Type B pancreatic cell (in vitro differentiated cells): ENCODE data around the gene WARS2. TPM values are rescaled to one million over a fixed set of nuclear protein-coding genes. Genes with fewer than 3 reads are reported as not detected.
A peak's percentile ranks its signal among the peaks of the same experiment; 100 is the strongest.

Experiments
- DNase-seq: peaks from one replicate; pipeline ENCODE4 v3.0.0; 2021; ENCODE audit warnings: mixed read lengths; ENCODE audit not compliant: unreplicated experiment; ENCODE audit errors: extremely low spot score
- H3K27ac Mint-ChIP-seq: 2 replicates; pipeline ENCODE4 v1.8.0; 2021; ENCODE audit warnings: mild to moderate bottlenecking, mixed read lengths
- H3K27me3 Mint-ChIP-seq: 2 replicates; pipeline ENCODE4 v1.8.0; 2021; ENCODE audit warnings: mixed read lengths
- H3K36me3 Mint-ChIP-seq: 2 replicates; pipeline ENCODE4 v1.8.0; 2021; ENCODE audit warnings: mixed read lengths
- H3K4me1 Mint-ChIP-seq: one replicate; pipeline ENCODE4 v1.8.0; 2021; ENCODE audit warnings: mixed read lengths; ENCODE audit not compliant: unreplicated experiment
- H3K4me3 Mint-ChIP-seq: 2 replicates; pipeline ENCODE4 v1.8.0; 2021; ENCODE audit warnings: mild to moderate bottlenecking, mixed read lengths
- H3K9me3 Mint-ChIP-seq: 2 replicates; pipeline ENCODE4 v1.8.0; 2021; ENCODE audit warnings: mixed read lengths
- total RNA-seq: library from RNA; stranded (reverse); gene quantifications from 2 replicates; pipeline ENCODE4 v1.2.1, GENCODE V29; 2021; ENCODE audit warnings: low replicate concordance
- TF ChIP-seq, protein P1 (sequence below): fragments of 200-600 bp; sonication (generic); conservative IDR thresholded peaks from 2 replicates; pipeline ENCODE4 v1.5.0; 2021; ENCODE audit warnings: antibody characterized with exemption, mild to moderate bottlenecking

Gene WARS2
- total RNA-seq, 1 donor from 2014 or later = 13.8 TPM

DNA sequence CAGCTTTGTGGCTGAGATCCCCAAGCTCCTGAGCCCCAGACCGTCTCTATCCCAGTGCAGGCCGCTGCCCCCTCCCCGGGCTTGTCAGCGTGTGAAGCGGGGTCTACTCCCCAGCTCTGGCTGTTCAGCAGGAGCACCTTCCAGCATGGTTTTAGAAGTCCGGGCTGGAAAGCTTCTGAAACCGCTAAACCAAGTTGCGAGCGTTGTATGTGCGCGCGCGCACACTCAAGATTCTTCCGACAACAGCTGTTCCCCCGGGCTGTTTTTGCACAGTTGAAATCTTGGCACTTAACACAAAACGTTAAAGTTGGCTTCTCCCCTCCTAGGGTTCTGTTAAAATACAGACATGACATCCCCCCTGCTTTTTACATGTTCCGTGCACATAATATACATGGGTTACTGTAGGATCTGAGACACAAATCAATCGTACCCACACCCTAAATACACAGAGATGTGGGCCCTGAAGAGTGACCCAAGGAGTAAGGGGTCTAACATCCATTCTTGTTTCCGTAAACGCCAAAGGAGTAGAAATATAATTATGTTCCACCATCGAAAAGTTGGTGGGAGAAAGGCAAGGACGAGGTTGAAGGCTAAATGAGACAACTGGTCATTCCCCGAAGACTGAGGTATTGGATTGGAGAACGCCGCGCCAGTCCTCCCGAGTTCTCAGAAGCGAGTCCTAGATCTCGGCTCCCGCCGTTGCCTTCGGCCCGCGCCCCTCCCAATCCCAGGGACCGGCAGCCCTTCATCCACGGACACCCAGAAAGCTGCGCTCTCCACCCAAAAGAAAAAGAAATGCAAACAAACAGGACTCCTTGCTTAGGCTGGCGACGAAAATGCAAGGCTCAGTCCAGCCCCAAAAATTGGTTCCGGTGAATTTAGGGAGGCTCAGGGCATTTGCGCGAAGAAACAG, 153.6 kb downstream of the WARS2 start:
- no peak for DNase-seq
- H3K36me3 Mint-ChIP-seq = peaks cover 9% of the 10 kb centered on the region
- H3K9me3 Mint-ChIP-seq = no peaks in the 10 kb centered on the region
- peak overlapping the region; percentile 85 for H3K4me3 Mint-ChIP-seq
- TF ChIP-seq, protein P1, sequence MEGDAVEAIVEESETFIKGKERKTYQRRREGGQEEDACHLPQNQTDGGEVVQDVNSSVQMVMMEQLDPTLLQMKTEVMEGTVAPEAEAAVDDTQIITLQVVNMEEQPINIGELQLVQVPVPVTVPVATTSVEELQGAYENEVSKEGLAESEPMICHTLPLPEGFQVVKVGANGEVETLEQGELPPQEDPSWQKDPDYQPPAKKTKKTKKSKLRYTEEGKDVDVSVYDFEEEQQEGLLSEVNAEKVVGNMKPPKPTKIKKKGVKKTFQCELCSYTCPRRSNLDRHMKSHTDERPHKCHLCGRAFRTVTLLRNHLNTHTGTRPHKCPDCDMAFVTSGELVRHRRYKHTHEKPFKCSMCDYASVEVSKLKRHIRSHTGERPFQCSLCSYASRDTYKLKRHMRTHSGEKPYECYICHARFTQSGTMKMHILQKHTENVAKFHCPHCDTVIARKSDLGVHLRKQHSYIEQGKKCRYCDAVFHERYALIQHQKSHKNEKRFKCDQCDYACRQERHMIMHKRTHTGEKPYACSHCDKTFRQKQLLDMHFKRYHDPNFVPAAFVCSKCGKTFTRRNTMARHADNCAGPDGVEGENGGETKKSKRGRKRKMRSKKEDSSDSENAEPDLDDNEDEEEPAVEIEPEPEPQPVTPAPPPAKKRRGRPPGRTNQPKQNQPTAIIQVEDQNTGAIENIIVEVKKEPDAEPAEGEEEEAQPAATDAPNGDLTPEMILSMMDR = no peak
- peaks cover 100% of the 10 kb centered on the region for H3K27me3 Mint-ChIP-seq
- peak overlapping the region; percentile 1 for H3K27ac Mint-ChIP-seq
- H3K4me1 Mint-ChIP-seq = peaks cover 24% of the 10 kb centered on the region

DNA sequence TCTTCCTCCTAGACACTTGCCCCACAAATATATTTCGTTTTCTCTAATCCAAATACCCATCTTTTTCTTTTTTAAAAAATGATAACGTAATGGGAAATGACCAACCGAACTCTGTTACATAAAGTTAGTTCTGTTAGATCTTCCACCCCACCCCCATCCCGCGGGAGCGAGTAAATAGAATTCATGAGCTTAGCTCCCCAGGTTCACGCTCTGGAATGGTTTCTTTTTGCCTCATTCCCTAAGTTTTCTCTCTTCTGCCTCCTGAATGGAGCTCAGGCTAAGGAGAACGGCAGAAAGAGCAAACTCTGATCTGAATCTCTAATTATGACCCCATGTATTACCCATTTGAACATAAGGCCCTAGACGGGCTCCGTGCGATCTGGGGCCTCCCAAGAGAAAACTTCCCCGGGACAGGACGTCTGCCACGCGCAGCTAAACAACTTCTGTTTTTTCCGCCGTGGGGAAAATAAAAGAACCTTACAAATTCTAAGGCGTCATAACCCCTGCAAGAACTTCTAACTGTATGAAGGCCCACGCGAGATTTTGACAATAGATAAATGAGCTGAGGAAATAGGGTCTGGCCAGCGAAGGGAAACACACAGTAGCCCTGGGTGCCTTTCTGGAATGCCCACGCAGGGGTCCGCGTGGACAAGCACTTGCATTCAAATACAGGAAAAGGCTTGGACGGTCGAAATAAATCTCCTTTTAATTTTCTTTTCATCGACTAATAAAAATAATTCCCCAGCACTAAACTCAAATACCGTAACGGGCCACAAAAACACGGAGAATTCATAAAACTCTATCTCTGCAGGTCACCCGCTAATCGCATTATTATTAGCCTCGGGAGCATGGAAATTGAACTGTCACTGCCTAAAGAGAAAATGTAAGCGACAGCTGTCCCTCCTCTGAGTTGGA, 154.6 kb downstream of the WARS2 start:
- H3K4me3 Mint-ChIP-seq = peak overlapping the region; percentile 85
- peaks cover 9% of the 10 kb centered on the region for H3K36me3 Mint-ChIP-seq
- no peaks in the 10 kb centered on the region for H3K9me3 Mint-ChIP-seq
- TF ChIP-seq, protein P1 = no peak
- DNase-seq = no peak
- peak overlapping the region; percentile 68 for H3K27ac Mint-ChIP-seq
- peaks cover 100% of the 10 kb centered on the region for H3K27me3 Mint-ChIP-seq
- H3K4me1 Mint-ChIP-seq = peaks cover 24% of the 10 kb centered on the region

DNA sequence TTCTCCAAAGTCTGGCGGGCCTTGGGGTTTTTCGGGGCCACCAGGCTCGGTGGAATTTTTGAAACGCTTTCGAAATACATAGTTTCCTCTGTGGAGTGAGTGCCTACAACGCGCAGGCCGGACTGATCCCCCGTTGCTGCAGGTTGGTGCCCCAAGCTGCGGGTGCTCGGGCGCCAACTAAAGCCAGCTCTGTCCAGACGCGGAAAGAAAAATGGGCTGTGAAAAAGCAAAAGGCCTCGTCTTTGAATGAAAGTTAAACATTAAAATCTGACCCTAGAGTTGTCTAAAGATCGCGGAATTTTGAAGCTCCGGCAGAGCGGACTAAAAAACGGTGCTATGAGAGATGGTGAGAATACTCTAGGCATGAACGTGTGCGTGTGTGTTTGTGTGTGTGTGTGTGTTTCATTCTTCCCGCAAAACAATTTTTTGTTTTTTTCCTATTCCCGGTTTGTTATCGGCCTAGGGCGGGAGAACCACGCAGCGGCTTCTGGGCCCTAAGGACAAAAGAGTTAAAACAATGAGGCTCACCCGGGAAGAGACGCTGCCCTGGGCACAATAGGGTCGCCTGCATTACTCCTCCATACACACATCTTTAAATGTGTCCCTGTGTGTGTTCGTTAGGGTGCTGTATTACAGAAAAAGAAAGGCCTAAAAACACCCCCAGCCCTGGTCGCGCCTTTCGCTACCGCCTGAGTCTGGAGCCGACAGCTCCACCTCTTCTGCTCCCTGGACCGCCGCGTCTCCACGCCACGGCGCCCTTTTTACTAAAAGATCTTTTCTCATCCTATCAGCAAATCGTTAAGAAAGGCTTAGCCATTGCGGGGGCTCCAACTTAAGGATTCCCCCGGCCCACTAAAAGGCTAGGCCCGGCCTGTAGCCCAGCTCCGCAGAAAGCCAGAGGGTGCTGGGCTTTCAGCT, 155.5 kb downstream of the WARS2 start:
- TF ChIP-seq, protein P1 = no peak
- Mint-ChIP-seq H3K9me3 (no peaks in the 10 kb centered on the region), H3K27me3 (peaks cover 100% of the 10 kb centered on the region), H3K4me3 (peak overlapping the region; percentile 85), H3K27ac (peak overlapping the region; percentile 68), H3K36me3 (peaks cover 10% of the 10 kb centered on the region), H3K4me1 (peaks cover 24% of the 10 kb centered on the region)
- no peak for DNase-seq

DNA sequence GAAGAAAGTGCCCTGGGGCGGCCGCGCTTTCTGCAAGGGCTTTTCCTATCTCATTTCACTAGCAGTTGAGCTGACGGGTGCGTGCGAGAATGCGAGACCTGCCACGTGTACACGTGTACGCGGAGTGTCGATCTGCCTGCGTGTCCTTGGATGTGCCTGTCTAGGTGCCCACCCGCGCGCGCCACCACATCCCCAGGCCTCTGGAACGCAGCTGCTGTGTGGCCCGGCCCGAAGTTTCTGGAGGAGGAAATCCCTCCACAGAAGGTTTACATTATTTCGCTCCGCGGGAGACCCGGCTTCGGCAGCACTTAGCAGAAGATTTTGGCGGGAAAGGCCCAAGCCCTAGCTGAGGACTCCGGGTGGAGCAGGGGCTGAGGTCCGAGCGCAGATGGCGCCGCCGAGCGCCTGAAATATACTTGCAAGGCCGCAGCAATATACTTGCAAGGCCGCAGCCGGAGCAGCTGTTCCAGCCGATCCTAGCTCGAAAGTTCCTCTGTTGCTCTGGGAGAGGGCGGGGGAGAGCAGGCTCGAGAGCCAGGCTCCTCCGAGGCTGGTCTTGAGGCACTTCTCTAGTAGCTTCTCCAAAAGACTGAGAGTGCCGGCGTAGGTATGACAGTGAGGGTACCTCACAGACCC, 156.2 kb downstream of the WARS2 start:
- peaks cover 12% of the 10 kb centered on the region for H3K36me3 Mint-ChIP-seq
- no peaks in the 10 kb centered on the region for H3K9me3 Mint-ChIP-seq
- peaks cover 100% of the 10 kb centered on the region for H3K27me3 Mint-ChIP-seq
- DNase-seq = no peak
- H3K4me3 Mint-ChIP-seq = peak overlapping the region; percentile 85
- TF ChIP-seq, protein P1 = no peak
- H3K27ac Mint-ChIP-seq = peak overlapping the region; percentile 68
- H3K4me1 Mint-ChIP-seq = peaks cover 18% of the 10 kb centered on the region
